KOPT-K1 (cell line): ENCODE results near the gene ARPC2.
"Not testable (repeated sequence)": the region's sequence is repeated elsewhere in the genome, so short reads cannot be mapped to it uniquely, and the experiment has no call there.

Source experiments
- H3K27ac ChIP-seq: fragments of 200-600 bp; sonication (generic); 2 replicates; pipeline ENCODE4 v1.5.1; 2016; ENCODE audit warnings: antibody characterized with exemption, mild to moderate bottlenecking, low read depth, low read length; ENCODE audit not compliant: poor library complexity, severe bottlenecking
- H3K36me3 ChIP-seq: fragments of 200-600 bp; sonication (generic); 2 replicates; pipeline ENCODE4 v1.5.1; 2017; ENCODE audit warnings: antibody characterized with exemption, mild to moderate bottlenecking, low read length, moderate library complexity; ENCODE audit not compliant: insufficient read depth
- H3K9me3 ChIP-seq: fragments of 200-600 bp; sonication (generic); 2 replicates; pipeline ENCODE4 v1.5.1; 2017; ENCODE audit warnings: antibody characterized with exemption, low read length, mild to moderate bottlenecking; ENCODE audit not compliant: insufficient read depth, poor library complexity, severe bottlenecking

The ARPC2 gene

GRCh38 chr2:218269900-218270720, 53.1 kb downstream of the ARPC2 start, which contains the start of the genes AAMP and PNKD:
Gene AAMP (minus strand): TSS chr2:218270137. CDS start chr2:218270086, 51 bp downstream.
Gene PNKD (plus strand): TSS chr2:218270519. CDS start chr2:218270536, 17 bp downstream.
- peak within 1 kb of the TSS; percentile 78 for H3K27ac ChIP-seq
- no peaks in the 10 kb centered on the region for H3K9me3 ChIP-seq
- H3K36me3 ChIP-seq = peaks cover 50% of the 10 kb centered on the region

DNA sequence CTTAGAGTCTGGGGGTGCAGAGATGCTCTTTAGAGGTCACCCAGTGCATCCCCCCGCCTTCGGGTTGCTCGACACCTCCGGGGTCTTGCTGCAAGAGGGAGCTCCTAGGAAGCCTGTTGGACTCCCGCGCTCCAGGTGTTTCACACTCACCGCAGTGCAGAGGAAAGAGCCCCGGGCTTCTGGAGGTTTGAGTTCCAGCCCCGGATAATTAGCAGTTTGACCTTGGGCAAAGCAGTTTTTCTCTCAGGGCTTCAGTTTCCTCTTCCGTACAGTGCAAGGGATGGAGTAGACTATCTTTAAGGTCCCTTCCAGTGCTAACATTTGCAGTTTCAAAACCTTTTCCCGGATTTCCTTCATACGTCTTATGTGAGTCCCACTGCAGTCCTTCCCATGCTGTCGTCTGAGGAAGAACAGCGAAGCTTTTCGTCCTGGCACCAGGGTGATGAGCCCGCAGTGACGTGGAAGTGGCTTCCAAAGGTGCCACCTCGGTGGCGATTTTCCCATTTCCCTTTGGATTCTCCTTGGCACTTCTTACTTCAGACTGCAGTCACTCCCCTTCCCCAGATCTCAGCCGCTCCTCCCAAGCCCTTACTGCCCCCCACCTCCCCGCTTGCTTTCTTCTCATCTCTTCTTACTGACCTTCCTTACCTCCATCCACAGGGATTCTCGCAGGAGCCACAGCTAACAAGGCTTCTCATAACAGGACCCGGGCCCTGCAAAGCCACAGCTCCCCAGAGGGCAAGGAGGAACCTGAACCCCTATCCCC, 53.9 kb downstream of the ARPC2 start:
- Histone ChIP-seq H3K36me3 (peaks cover 50% of the 10 kb centered on the region), H3K9me3 (no peaks in the 10 kb centered on the region), H3K27ac (peak overlapping the region; percentile 78)

DNA sequence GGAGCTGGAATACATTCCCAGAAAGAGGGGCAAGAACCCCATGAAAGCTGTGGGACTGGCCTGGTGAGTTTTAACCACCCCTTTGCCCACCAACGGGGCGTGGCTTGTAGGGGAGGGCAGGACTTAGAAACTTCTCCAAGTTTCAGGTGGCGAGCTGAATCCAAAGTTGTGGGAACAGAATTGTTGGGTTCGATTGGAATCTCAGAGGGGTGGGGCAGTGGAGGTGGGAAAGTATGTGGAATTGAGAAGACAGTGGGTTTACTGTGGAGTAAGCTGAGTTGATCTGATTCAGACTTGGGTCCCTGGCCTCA, 54.5 kb downstream of the ARPC2 start:
- Histone ChIP-seq H3K27ac (peak overlapping the region; percentile 78), H3K36me3 (peaks cover 50% of the 10 kb centered on the region), H3K9me3 (no peaks in the 10 kb centered on the region)

- Histone ChIP-seq H3K27ac (no peak overlapping the region), H3K9me3 (no peaks in the 10 kb centered on the region), H3K36me3 (peaks cover 50% of the 10 kb centered on the region)
Observed at GRCh38 chr2:218271865-218272530, 55.0 kb downstream of the ARPC2 start.

DNA sequence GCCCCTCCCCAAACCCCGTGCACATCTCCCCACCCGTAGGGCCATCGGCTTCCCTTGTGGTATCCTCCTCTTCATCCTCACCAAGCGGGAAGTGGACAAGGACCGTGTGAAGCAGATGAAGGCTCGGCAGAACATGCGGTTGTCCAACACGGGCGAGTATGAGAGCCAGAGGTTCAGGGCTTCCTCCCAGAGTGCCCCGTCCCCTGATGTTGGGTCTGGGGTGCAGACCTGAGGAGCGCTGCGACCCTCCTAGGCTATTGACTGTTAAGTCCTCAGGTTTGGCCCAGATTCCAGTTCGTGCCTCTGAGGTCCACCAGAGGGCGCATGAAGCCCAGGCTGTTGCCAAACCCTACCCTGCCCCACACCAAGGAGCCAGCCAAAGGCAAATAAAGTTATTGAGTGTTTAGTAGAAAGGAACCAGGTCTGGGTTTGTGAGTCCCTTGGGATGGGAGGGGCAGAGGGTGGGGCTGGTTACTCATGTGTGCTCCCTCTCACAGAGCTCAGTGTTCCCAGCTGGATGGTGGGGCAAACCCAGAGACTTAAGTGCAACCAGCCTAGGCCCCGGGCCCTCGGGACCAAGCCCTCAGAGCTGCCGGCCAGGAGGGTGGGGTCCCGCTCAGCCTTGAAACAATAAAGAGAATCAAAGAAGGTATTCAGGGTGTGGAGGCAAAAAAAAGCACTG, 55.7 kb downstream of the ARPC2 start:
- H3K9me3 ChIP-seq = no peaks in the 10 kb centered on the region
- H3K27ac ChIP-seq = no peak overlapping the region
- H3K36me3 ChIP-seq = peaks cover 50% of the 10 kb centered on the region

DNA sequence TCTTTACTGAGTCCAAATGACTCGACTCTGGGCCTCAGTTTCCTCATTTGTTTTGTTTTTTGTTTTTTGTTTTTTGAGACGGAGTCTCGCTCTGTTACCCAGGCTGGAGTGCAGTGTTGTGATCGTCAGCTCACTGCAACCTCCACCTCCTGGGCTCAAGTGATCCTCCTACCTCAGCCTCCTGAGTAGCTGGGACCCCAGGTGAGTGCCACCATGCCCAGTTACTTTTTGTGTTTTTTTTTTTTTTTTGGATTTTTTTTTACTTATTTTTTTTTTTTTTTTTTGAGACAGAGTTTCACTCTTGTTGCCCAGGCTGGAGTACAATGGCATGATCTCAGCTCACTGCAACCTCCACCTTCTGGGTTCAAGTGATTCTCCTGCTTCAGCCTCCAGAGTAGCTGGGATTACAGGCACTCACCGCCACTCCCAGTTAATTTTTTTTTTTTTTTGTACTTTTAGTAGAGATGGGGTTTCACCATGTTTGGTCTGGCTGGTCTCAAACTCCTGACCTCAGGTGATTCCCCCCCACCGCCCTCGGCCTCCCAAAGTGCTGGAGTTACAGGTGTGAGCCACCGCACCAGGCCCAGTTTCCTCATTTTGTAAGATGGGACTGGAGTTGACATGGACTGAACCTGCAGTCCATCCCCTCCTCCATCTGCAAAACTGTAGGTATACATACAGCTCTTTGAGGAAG, 56.4 kb downstream of the ARPC2 start:
- H3K27ac ChIP-seq, H3K9me3 ChIP-seq: not testable (repeated sequence)
- H3K36me3 ChIP-seq = peaks cover 53% of the 10 kb centered on the region

DNA sequence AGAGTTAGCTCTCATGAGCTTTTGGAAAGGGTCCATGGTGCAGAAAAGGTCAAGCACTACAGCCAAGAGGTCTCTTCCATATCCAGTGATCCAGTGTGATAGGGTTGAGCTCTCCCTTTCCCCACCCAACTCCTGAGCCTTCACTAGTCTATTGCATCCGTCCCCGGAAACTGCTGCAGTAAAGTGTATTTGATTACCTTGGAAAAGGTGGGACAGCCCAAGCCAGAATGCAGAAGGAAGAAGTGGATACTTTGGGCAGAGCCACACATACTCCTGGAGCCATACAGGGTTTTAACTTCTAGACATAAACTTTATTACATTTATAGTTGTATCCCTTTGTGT, 56.9 kb downstream of the ARPC2 start:
- H3K36me3 ChIP-seq = peaks cover 53% of the 10 kb centered on the region
- H3K27ac ChIP-seq = no peak overlapping the region
- H3K9me3 ChIP-seq = no peaks in the 10 kb centered on the region

DNA sequence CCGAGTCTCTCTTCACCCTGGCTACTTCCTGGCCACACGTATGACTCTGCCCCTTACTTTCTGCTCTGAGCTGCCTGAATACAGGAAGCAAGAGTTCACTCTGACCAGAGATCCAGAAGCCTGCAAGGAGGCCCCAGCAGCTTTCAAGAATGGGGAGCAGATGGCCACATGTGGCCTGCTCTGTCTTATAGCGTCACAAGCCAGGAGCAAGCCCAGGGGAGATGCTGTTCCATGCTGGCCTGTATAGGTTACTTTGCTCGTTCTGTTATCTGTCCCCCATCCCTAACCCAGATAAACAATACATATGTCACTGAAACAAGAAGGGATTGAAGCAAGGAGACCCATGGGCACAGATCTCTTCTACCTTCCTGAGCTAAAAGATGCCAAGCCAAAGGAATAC, 57.6 kb downstream of the ARPC2 start:
- Histone ChIP-seq H3K27ac (no peak overlapping the region), H3K36me3 (peaks cover 56% of the 10 kb centered on the region)

DNA sequence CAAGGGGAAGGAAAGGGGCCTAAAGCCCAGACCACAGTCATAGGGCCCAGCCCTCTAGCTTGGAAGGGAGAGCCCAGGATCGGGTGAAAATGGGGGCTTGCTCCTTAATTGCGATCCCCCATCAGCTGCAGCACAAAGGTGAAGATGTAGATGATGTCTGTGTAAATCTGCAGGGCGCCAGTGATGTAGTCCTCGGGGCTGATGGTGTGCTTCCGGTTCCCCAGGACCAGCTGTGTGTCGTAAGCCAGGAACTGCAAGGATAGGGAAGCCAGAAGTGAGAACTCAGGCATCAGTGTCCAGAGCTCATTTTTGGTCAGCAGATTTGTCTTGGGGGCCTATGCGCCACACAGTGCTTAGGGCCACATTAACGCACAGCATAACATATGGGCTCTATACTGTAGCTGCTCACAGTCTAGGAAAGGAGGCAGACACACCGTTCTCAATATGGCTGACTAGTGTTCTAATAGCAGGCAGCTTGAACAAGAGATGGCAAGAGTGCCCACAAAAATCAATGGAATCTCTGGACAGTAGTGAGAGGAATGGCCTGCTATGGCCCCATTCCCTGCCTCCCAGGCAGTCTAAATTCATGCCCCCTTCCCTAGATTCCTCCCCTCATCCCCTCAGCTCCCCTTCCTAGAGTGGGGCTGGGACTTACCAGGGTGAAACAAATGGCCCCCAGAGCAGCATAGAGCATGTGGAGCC, 58.5 kb downstream of the ARPC2 start:
- Histone ChIP-seq H3K27ac (no peak overlapping the region), H3K36me3 (peaks cover 63% of the 10 kb centered on the region), H3K9me3 (no peaks in the 10 kb centered on the region)

More for the DNA sequence above, 57.6 kb downstream of the ARPC2 start:
- H3K9me3 ChIP-seq = no peaks in the 10 kb centered on the region

DNA sequence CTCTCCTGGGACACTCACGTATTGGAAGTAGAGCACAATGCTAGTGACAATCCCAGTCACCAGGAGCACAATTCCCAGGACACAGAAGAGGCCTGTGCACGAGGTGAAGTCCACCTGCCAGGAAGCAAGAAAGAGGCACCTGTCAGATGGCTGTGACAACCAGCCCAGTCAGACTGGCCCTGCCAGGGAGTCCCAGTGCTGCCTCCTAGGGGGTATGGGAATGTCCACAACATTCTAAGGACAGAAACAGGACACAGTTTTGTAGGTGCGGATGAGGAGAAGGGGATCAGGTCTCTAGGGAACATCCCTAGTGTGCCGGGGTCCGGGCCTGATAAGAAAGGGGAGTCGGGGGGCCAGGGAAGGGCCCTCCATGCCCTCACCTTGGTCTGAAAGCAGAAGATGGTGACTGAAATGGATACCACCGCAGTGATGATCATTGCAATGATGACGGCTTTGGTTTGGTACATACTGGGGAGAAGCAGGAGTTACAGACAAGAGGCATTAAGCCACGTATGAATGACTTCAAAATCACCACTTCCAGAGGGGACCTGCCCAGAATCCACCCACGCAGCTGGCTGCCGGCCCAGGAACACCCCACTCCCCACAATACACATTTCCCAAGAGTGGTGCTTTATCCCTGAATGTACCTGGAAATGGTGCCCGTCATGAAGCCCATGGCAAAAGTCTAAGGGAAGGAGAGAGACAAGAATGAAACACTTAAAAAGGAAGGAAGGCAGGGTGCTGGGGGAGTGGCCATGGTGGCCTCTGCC, 60.2 kb downstream of the ARPC2 start:
- Histone ChIP-seq H3K27ac (no peak overlapping the region), H3K9me3 (no peaks in the 10 kb centered on the region), H3K36me3 (peaks cover 60% of the 10 kb centered on the region)

DNA sequence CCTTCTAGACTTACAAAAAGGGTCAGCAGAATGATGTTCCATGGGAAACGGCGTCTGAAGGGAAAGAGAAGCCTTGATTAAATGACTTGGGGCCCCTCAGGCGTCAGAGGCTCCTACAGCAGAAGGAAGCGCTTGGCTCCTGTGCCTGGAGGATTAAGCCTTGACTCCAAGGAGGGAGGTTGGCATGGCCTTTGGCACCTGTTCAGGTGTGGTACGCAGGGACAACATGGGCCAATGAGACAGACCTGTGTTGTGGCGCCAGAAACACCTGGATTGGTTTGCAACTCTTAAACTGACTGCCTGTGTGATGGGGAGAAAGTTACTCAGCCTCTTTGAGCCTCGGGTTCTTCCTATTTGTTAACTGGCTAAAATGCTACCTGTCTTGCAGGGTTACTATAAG, 60.9 kb downstream of the ARPC2 start:
- H3K27ac ChIP-seq = no peak overlapping the region

GRCh38 chr2:218278531-218279360, 61.8 kb downstream of the ARPC2 start:
- H3K27ac ChIP-seq = no peak overlapping the region
- no peaks in the 10 kb centered on the region for H3K9me3 ChIP-seq
- H3K36me3 ChIP-seq = peaks cover 53% of the 10 kb centered on the region

More for the DNA sequence above, 60.9 kb downstream of the ARPC2 start:
- H3K9me3 ChIP-seq = no peaks in the 10 kb centered on the region
- H3K36me3 ChIP-seq = peaks cover 57% of the 10 kb centered on the region
